K562 (cell line): Measurements from ENCODE around the gene C1orf167. TPM values are rescaled to one million over a fixed set of nuclear protein-coding genes. Genes with fewer than 3 reads are reported as not detected.
A peak's percentile ranks its signal among the peaks of the same experiment; 100 is the strongest.

Source experiments
- CEBPB ChIP-seq: fragments of 450-650 bp; IDR thresholded peaks from 2 replicates; pipeline ENCODE4 v1.6.1; 2016; ENCODE audit warnings: missing genetic modification characterization, missing compliant biosample characterization
- DPF2 ChIP-seq: fragments of 450-650 bp; IDR thresholded peaks from 2 replicates; pipeline ENCODE4 v1.6.1; 2016
- HSF4 ChIP-seq: fragments of 250-450 bp; sonication (Bioruptor Pico); IDR thresholded peaks from 2 replicates; pipeline ENCODE4 v2.1.2; 2022; ENCODE audit warnings: mild to moderate bottlenecking, moderate library complexity, borderline replicate concordance
- KHSRP ChIP-seq: fragments of 450-650 bp; IDR thresholded peaks from 2 replicates; pipeline ENCODE4 v1.6.1; 2017
- L3MBTL2 ChIP-seq: fragments of 450-650 bp; IDR thresholded peaks from 2 replicates; pipeline ENCODE4 v1.6.1; 2016; ENCODE audit warnings: mild to moderate bottlenecking, moderate library complexity
- MYC ChIP-seq, 2 experiments: fragments of 250-450 bp in 1 of 2; sonication (Bioruptor Pico) in 1 of 2; IDR thresholded peaks; 2 replicates each; pipeline versions ENCODE4 v1.5.1 to v1.6.1; 2012 to 2021; ENCODE audit warnings: low read depth in 2 of 2, borderline replicate concordance in 1 of 2, improper control_type of control experiment in 1 of 2, low read length in 1 of 2, mild to moderate bottlenecking in 1 of 2, moderate library complexity in 1 of 2
- NCOA4 ChIP-seq: fragments of 450-650 bp; IDR thresholded peaks from 2 replicates; pipeline ENCODE4 v1.6.1; 2018; ENCODE audit warnings: mild to moderate bottlenecking; ENCODE audit not compliant: partially characterized antibody
- NCOR1 ChIP-seq: fragments of 450-650 bp; IDR thresholded peaks from 2 replicates; pipeline ENCODE4 v1.6.1; 2016; ENCODE audit warnings: mild to moderate bottlenecking, moderate library complexity
- PHB ChIP-seq: fragments of 250-450 bp; sonication (Bioruptor Pico); IDR thresholded peaks from 2 replicates; pipeline ENCODE4 v1.5.0; 2021
- RBM25 ChIP-seq: fragments of 200-400 bp; formaldehyde crosslinking; IDR thresholded peaks from 2 replicates; pipeline ENCODE4 v1.6.1; 2018; ENCODE audit warnings: low read length, low read depth, moderate library complexity; ENCODE audit not compliant: severe bottlenecking
- SMAD4 ChIP-seq: fragments of 250-450 bp; sonication (Bioruptor Pico); conservative IDR thresholded peaks from 2 replicates; pipeline ENCODE4 v1.8.0; 2021; ENCODE audit warnings: inconsistent platforms, mild to moderate bottlenecking, moderate library complexity
- polyA plus RNA-seq, 8 experiments: library from polyadenylated mRNA; depleted of rRNA in 4 of 8; stranded (reverse) in 5 of 8; unstranded in 3 of 8; fragments of >200 nt; fragmentation: Nextera tagmentation in 2 of 8; fragmentation: Illumina TruSeq in 1 of 8; extraction: Ambion mirVana in 2 of 8; extraction: Trizol in 1 of 8; gene quantifications; 2 replicates each; pipeline versions ENCODE4 v1.2.1 to v1.2.3, GENCODE V29; 2011 to 2014; ENCODE audit warnings: inconsistent platforms in 1 of 8, missing spikeins in 1 of 8
- total RNA-seq, 7 experiments: library from RNA; depleted of rRNA in 6 of 7; stranded (reverse); fragments of >200 nt in 6 of 7; fragmentation: Illumina TruSeq in 2 of 7; extraction: Trizol in 2 of 7; gene quantifications; 2 replicates each; pipeline versions ENCODE4 v1.2.1 to v1.2.3, GENCODE V29; 2011 to 2021; ENCODE audit warnings: low replicate concordance in 1 of 7
- TF ChIP-seq, protein P1 (sequence below): fragments of 450-650 bp; IDR thresholded peaks from 2 replicates; pipeline ENCODE4 v1.6.1; 2016
- TF ChIP-seq, protein P2 (sequence below), 2 experiments: fragments of 450-650 bp; IDR thresholded peaks; 2 replicates each; pipeline ENCODE4 v1.6.1; 2016
- TF ChIP-seq, protein P3 (sequence below): sonication (generic); IDR thresholded peaks from 2 replicates; pipeline ENCODE4 v1.6.1; 2016
- TF ChIP-seq, protein P4 (sequence below): fragments of 250-450 bp; sonication (Bioruptor Pico); IDR thresholded peaks from 2 replicates; pipeline ENCODE4 v1.9.0; 2021; ENCODE audit warnings: mild to moderate bottlenecking, inconsistent platforms

C1orf167 gene
- total and polyA plus RNA-seq, 9 of the 15 experiments (the other 6 are each of a cell fraction or from before 2014, with no cell fraction given), result 0.22 to 0.86 (median 0.31) TPM; not detected in 2

DNA sequence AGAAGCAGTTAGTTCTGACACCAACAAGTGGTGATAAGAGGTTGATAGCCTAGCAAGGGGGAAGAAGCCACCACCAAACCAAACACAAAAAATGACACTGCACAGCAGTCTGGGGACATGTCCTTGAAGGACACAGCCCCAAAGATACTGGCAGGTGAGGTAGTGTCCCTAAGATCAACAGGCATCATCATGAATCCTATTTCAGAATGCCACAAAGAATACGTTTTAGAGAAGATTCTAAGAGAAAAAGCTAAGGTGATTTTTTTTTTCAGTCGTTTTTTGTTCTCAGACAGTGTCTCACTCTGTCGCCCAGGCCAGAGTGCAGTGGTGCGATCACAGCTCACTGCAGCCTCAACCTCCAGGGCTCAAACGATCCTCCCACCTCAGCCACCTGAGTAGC lies 24.2 kb downstream of the C1orf167 start (continued):
- peak; percentile 47; the same call in 1 of the 2 replicates for TF ChIP-seq DPF2
- peak; percentile 13; the same call in 1 of the 2 replicates for TF ChIP-seq L3MBTL2
- no peak for TF ChIP-seq RBM25
- 0 out of 2 replicates have a peak, but pooled peaks have one; percentile 43 for TF ChIP-seq PHB (CRISPR knock-in tag)
- no peak for TF ChIP-seq HSF4
- TF ChIP-seq NCOR1, result 0 out of 2 replicates have a peak, but pooled peaks have one; percentile 16
- peak; percentile 52; the same call in 1 of the 2 replicates for TF ChIP-seq SMAD4 (CRISPR knock-in tag)
- no peak for TF ChIP-seq KHSRP
- no peak for TF ChIP-seq MYC (IDR thresholded peaks at IDR 0.05; ENCODE audit: low read depth, low read length)
- TF ChIP-seq MYC (CRISPR knock-in tag; IDR thresholded peaks at IDR 0.05; ENCODE audit: borderline replicate concordance, low read depth), result no peak
- TF ChIP-seq, protein P1, sequence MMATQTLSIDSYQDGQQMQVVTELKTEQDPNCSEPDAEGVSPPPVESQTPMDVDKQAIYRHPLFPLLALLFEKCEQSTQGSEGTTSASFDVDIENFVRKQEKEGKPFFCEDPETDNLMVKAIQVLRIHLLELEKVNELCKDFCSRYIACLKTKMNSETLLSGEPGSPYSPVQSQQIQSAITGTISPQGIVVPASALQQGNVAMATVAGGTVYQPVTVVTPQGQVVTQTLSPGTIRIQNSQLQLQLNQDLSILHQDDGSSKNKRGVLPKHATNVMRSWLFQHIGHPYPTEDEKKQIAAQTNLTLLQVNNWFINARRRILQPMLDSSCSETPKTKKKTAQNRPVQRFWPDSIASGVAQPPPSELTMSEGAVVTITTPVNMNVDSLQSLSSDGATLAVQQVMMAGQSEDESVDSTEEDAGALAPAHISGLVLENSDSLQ, result peak; percentile 27; the same call in 1 of the 2 replicates
- TF ChIP-seq, protein P2, sequence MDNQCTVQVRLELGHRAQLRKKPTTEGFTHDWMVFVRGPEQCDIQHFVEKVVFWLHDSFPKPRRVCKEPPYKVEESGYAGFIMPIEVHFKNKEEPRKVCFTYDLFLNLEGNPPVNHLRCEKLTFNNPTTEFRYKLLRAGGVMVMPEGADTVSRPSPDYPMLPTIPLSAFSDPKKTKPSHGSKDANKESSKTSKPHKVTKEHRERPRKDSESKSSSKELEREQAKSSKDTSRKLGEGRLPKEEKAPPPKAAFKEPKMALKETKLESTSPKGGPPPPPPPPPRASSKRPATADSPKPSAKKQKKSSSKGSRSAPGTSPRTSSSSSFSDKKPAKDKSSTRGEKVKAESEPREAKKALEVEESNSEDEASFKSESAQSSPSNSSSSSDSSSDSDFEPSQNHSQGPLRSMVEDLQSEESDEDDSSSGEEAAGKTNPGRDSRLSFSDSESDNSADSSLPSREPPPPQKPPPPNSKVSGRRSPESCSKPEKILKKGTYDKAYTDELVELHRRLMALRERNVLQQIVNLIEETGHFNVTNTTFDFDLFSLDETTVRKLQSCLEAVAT (IDR thresholded peaks at IDR 0.05), result no peak; a peak in 1 of 4 replicates
- TF ChIP-seq NCOA4, result no peak
- TF ChIP-seq, protein P3, sequence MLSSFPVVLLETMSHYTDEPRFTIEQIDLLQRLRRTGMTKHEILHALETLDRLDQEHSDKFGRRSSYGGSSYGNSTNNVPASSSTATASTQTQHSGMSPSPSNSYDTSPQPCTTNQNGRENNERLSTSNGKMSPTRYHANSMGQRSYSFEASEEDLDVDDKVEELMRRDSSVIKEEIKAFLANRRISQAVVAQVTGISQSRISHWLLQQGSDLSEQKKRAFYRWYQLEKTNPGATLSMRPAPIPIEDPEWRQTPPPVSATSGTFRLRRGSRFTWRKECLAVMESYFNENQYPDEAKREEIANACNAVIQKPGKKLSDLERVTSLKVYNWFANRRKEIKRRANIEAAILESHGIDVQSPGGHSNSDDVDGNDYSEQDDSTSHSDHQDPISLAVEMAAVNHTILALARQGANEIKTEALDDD, result peak; percentile 69; the same call in 1 of the 2 replicates
- no peak for TF ChIP-seq CEBPB
- TF ChIP-seq, protein P4, sequence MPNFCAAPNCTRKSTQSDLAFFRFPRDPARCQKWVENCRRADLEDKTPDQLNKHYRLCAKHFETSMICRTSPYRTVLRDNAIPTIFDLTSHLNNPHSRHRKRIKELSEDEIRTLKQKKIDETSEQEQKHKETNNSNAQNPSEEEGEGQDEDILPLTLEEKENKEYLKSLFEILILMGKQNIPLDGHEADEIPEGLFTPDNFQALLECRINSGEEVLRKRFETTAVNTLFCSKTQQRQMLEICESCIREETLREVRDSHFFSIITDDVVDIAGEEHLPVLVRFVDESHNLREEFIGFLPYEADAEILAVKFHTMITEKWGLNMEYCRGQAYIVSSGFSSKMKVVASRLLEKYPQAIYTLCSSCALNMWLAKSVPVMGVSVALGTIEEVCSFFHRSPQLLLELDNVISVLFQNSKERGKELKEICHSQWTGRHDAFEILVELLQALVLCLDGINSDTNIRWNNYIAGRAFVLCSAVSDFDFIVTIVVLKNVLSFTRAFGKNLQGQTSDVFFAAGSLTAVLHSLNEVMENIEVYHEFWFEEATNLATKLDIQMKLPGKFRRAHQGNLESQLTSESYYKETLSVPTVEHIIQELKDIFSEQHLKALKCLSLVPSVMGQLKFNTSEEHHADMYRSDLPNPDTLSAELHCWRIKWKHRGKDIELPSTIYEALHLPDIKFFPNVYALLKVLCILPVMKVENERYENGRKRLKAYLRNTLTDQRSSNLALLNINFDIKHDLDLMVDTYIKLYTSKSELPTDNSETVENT, result no peak
- TF ChIP-seq, all 486 proteins: peak for 29
